Ishikawa (cell line): ENCODE data around the gene TANC1.

Experiments
- CREB1 ChIP-seq: IDR thresholded peaks from 2 replicates; pipeline ENCODE4 v1.6.1; 2012; ENCODE audit warnings: low read depth
- EP300 ChIP-seq: IDR thresholded peaks from 2 replicates; pipeline ENCODE4 v1.6.1; 2012; ENCODE audit warnings: borderline replicate concordance
- TF ChIP-seq, protein P1 (sequence below): IDR thresholded peaks from 2 replicates; pipeline ENCODE4 v1.6.1; 2012; ENCODE audit warnings: low read depth, mild to moderate bottlenecking

DNA sequence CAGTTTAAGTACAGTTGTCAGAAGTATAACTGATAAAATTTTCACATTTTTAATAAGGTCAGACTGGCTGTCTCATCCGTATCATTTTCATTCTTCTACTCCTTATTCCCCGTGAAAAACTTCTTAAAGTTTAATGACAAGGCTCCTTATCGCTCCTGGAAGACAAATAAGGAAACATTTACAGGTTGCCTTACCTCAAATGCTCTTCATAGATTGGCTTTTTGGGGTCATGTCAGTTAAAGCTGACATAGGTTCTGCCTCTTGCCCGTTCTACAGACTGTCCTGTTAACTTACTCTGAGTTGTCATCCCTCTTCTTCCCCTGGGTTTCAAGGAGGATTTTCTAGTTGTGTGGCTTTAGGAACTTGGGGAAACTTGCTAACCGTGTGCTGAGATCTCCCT is 75.3 kb downstream of the TANC1 start:
- TF ChIP-seq, protein P1, sequence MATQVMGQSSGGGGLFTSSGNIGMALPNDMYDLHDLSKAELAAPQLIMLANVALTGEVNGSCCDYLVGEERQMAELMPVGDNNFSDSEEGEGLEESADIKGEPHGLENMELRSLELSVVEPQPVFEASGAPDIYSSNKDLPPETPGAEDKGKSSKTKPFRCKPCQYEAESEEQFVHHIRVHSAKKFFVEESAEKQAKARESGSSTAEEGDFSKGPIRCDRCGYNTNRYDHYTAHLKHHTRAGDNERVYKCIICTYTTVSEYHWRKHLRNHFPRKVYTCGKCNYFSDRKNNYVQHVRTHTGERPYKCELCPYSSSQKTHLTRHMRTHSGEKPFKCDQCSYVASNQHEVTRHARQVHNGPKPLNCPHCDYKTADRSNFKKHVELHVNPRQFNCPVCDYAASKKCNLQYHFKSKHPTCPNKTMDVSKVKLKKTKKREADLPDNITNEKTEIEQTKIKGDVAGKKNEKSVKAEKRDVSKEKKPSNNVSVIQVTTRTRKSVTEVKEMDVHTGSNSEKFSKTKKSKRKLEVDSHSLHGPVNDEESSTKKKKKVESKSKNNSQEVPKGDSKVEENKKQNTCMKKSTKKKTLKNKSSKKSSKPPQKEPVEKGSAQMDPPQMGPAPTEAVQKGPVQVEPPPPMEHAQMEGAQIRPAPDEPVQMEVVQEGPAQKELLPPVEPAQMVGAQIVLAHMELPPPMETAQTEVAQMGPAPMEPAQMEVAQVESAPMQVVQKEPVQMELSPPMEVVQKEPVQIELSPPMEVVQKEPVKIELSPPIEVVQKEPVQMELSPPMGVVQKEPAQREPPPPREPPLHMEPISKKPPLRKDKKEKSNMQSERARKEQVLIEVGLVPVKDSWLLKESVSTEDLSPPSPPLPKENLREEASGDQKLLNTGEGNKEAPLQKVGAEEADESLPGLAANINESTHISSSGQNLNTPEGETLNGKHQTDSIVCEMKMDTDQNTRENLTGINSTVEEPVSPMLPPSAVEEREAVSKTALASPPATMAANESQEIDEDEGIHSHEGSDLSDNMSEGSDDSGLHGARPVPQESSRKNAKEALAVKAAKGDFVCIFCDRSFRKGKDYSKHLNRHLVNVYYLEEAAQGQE = no peak
- TF ChIP-seq CREB1 = no peak
- TF ChIP-seq EP300 = no peak
